ENCODE data around the gene MMP23B.
"Not testable (repeated sequence)": the region's sequence is repeated elsewhere in the genome, so short reads cannot be mapped to it uniquely, and the experiment has no call there.

MMP23B gene

GRCh38 chr1:1631782-1632420, at the start of gene MMP23B:
Gene MMP23B, plus strand, starts transcription at chr1:1632173. Its CDS starts 46 bp downstream, at chr1:1632219.
- peak within 1 kb of the TSS; percentile 8 for H3K4me3 ChIP-seq (ENCODE audit: low read depth, low read length)

DNA sequence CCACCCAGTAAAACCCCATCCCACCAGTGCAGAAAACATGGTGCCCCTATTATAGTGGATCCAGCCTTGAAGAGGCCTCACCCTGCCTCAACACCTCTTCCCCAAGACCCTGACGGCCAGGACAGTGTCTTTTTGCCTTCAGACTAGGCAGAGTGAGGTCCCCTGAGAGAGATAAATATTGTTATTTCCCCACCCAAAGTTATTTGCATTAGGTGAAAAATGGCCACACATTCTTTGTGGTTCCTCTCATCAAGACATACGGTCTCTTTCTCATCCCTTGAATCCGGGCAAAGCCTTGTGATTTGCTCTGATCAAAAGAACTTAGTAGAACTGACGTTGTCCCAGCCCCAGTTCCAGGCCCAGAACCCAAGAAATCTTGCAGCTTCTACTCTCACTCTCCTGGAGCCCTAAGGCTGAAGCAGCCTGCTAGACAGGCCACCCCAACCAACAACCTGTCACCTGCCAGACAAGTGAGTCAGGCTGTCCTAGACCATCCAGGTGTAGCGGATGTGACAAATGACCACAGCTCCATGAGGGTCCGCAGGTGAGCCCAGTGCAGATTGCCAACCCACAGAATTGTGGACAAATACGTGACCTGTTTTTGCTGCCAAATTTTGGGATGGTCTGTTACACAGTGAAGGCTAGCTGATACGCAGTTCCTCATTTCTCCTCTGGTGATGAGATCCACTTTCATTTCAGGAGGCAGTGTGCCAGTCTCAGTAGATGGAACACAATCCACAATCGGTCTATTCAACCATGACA, 49.2 kb upstream of the MMP23B start:
- H3K4me3 ChIP-seq (ENCODE audit: low read depth, low read length), result no peak overlapping the region

DNA sequence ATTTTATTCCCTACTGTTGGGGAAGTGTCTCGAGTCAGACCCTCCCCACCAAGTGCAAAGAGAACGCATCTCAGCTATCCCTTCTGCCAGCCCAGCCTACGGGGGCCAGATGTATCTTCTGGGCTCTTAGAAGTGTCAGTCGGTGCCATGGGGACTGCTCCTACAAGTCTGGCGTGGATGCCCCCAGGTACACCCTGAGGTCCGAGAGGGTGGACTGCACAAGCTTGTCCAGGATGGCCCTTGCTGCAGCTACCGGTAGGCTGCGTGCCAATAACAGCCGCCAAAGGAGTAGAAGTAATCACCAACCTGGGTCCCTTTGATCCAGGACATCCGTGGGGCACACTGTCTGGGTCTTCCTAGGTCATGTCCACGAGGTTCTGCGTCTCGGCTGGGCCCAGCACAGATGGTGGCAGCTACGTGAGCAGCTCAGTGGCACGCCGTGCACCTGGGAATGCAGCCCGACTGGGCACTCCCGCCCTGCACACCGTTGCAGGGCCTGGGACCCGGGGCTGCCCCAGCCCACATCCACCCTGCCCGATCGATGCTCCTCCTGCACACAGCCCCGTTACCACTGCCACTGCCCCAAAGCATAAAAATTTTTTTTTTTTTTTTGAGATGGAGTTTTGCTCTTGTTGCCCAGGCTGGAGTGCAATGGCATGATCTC, 48.5 kb upstream of the MMP23B start:
- no peak overlapping the region for H3K4me3 ChIP-seq (ENCODE audit: low read depth, low read length)

DNA sequence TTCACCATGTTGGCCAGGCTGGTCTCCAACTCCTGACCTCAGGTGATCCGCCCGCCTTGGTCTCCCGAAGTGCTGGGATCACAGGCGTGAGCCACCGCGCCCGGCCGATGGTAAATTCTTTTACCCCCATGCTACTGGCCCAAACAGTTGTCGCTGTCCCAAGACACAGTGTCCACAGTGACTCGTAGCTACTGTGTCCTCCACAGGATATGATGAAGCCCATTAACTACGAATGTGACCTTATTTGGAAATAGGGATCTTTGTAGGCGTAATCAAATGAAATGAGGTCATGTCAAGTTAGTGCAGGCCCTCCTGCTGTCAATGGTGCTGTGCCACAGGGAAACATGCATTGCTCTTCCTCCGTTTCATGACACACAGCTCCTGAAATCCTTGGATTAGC, 40.5 kb upstream of the MMP23B start:
- H3K4me3 ChIP-seq (ENCODE audit: low read depth, low read length), result no peak overlapping the region

DNA sequence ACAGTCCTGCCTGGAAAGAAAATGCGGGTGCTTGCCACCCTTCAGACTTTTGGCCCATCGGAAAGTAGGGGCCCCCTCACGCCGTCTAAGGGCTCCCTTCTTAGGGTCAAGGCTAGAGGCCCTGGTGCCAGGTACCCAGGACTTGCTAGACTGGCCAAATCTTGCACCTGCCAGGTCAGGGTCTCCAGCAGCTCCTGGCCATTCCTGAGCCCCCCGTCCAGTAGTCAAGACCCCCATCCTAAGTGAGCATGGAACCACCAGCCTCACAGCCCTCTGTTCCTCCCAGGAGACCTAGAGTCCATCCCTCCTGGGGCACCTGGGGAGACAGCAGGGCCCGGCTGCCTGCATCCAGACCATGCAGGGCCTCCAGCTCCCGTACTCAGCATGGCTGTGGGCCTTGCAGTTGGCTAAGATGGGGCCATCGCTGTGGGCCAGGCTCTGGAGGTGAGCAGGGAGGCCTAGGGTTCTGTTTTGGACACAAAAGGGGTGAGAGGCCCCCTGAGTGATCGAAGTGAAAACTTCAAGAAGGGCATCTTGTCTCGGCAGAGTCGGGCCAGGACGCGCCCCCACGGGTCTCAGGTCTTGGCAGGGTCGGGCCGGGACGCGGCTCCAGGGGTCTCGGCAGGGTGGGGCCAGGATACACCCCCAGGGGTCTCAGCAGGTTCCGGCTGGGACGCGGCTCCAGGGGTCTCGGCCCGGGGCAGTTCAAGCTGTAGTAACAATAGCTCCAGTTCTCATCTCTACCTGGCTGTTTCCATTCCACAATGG, 38.0 kb upstream of the MMP23B start:
- H3K4me3 ChIP-seq (ENCODE audit: low read depth, low read length), result no peak overlapping the region

GRCh38 chr1:1594602-1595260, 37.2 kb upstream of the MMP23B start:
- H3K4me3 ChIP-seq (ENCODE audit: low read depth, low read length), result no peak overlapping the region

DNA sequence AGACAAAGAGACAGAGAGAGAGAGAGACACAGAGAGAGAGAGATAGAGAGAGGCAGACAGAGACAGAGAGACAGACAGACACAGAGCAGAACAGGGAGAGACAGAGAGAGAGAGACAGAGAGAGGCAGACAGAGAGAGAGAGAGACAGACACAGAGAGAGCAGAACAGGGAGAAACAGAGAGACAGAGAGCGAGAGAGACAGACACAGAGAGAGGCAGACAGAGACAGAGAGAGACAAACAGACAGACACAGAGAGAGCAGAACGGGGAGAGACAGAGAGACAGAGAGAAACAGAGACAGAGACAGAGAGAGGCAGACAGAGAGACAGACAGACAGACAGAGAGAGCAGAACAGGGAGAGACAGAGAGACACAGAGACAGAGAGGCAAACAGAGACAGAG, 36.6 kb upstream of the MMP23B start:
- not testable (repeated sequence) for H3K4me3 ChIP-seq (ENCODE audit: low read depth, low read length)

GRCh38 chr1:1596493-1597274, 35.3 kb upstream of the MMP23B start:
- H3K4me3 ChIP-seq (ENCODE audit: low read depth, low read length), result no peak overlapping the region

DNA sequence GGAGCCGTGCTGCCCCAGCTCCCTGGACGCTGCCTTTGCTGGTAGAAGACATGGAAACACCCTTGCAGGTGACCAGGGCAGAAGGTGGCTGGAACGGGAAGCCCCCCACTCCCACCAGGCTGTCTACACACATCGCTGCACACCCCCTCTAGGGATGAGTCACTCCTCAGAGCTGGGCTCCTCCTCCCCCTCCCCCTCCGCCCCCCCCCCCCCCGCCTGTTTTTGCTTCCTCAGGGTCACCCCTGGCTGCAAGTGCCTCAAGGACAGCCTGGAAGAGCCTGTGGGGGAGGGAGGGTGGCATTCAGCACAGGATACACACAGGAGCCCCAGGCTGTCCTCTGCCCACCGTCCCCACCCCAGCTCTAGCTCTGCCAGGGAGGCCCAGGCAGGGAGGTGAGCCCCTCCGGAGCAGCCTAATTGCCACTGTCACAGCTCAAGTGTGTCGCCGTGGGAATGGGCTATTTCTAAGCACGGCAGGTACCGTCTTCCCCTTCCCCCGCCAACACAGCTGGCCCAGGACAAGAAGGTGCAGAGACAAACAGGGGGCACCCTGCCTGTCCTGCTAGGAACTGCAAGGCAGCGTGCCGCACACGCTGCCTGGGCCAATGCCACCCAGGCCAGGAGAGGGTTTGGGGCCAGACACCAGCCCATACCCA, 34.6 kb upstream of the MMP23B start:
- H3K4me3 ChIP-seq (ENCODE audit: low read depth, low read length), result no peak overlapping the region

DNA sequence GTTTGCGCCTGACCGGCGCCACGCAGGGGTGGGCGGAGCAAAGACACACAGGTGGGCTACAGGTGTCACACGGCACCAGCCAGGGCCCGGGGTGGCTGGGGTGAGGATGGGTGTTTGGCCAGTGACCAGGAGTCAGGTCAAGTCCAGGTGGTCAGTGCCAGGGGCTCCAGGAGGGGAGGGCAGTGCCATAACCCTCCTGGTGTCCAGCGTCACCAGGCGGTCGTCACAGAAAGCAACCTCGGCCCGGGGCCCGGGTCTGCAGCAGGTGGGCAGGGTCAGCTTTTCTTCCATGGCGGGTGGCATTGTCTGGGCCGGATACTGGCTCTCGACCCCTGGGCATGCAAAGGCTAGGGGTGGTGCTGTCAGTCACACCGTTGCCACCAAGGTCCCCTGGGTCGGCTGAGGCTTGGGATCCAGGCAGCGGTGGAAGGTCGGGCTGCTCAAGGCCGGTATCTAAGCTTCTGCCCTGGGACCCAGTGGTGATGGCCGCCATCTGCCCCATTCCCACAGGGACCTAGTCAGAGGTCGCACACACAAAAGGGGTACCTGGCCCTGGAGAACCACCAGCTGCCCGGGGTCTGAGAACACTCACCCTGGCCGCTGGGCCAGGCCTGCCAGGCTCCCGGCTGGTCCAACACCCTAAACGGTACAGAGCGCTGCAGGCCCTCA, 33.8 kb upstream of the MMP23B start:
- H3K4me3 ChIP-seq (ENCODE audit: low read depth, low read length), result no peak overlapping the region

DNA sequence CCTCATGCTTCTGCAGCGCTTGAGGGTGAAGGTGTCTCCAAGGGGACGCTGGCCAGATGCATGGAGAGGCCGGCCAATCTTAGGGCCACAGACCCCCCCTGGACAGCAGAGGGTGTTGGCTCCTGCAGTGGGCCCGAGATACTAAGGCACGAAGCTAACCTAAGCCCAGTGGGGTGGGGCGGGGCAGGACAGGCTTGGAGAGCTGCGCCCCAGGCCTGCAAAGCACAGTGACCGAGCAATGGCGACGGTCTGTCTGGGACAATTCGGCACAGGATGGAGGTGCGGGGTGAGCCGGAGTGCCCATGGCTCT, 33.3 kb upstream of the MMP23B start:
- no peak overlapping the region for H3K4me3 ChIP-seq (ENCODE audit: low read depth, low read length)

GRCh38 chr1:1599030-1599934, 32.7 kb upstream of the MMP23B start:
- H3K4me3 ChIP-seq (ENCODE audit: low read depth, low read length), result peak overlapping the region; percentile 33

- peak within 1 kb of the TSS; percentile 35 for H3K4me3 ChIP-seq (ENCODE audit: low read depth, low read length)
Observed at GRCh38 chr1:1599935-1600860, 31.8 kb upstream of the MMP23B start, which contains the start of gene FNDC10. Gene FNDC10, minus strand, starts transcription at chr1:1600135. Its CDS starts 120 bp downstream, at chr1:1600015.

DNA sequence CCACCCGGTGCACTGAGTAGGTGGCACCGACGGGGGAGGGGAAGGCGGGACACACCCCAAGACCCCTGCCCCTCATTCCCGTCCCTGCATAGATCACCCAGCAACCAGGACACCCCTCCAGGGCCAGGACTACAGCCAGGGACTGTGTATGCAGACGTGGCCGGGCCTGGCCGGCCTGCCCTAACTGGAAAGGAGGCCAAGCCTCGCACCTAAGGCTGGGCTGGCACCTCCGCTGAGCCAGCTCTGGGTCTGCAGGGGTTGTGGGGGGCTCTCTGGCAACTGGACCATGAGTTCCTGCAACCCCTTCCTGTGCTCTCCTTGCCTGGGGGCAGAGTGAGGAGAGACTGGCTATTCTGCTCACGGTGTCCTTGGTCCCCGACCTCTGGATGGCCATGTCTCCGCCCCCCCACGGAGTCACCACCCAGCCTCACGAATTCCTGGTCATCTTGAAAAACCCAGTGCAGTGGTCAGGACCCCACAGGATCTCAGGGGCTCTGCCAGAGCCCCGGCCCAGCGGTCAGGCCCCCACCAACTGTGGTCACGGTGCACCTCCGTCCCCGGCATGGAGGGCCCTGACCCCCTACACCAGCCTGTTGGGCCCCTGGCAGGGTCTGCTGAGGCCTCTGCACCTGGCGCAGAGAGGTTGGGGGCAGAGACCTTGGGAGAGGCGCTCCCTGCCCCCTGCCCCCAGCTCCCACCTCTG, 31.0 kb upstream of the MMP23B start:
- no peak overlapping the region for H3K4me3 ChIP-seq (ENCODE audit: low read depth, low read length)

GRCh38 chr1:1601564-1602303, 30.2 kb upstream of the MMP23B start:
- H3K4me3 ChIP-seq (ENCODE audit: low read depth, low read length), result no peak overlapping the region

All from iPS-11a (cell line).